HepG2 (cell line): ENCODE measurements around the gene ARMC8. TPM values are rescaled to one million over a fixed set of nuclear protein-coding genes. Genes with fewer than 3 reads are reported as not detected.

Experiments
- ATAC-seq: fragments of 200-7000 bp; cut with Tn5 transposase; 3 replicates; pipeline ENCODE4 v1.9.1; 2020; ENCODE audit warnings: mild to moderate bottlenecking, moderate library complexity
- BruUV-seq: library from RNA; stranded (reverse); fragments of 400-500 nt; replicated peaks from 2 replicates; lab custom pipeline; 2021; lab: Mats Ljungman, UMichigan
- CTCF ChIA-PET: fragments of 300-600 bp; formaldehyde crosslinking; extraction: SDS; loops from one replicate; lab custom pipeline; 2021; ENCODE audit warnings: low total read pairs, inconsistent platforms, low intra/inter-chr PET ratio; lab: Yijun Ruan, JAX
- POLR2A ChIA-PET: fragments of 350-600 bp; sonication (Branson Sonifier 250); formaldehyde crosslinking; loops from one replicate; lab custom pipeline; 2020; ENCODE audit warnings: antibody characterized with exemption, inconsistent platforms; lab: Yijun Ruan, JAX
- DNase-seq: peaks from one replicate; pipeline ENCODE4 v3.0.0-alpha.2; 2015; ENCODE audit warnings: low spot score
- FAIRE-seq: peaks from 3 replicates; lab custom pipeline; 2011; peaks lifted over from hg19 to GRCh38; lab: Jason Lieb, UNC
- H2AFZ ChIP-seq: one replicate; pipeline ENCODE4 v1.6.1; 2011; ENCODE audit warnings: low read length, inconsistent platforms
- H3K27ac ChIP-seq: fragments of 300-600 bp; 3 replicates; pipeline ENCODE4 v1.8.0; 2011; ENCODE audit warnings: mixed run types, mild to moderate bottlenecking, mixed read lengths, low read length, inconsistent platforms; ENCODE audit not compliant: insufficient read depth; ENCODE audit errors: extremely low read length
- H3K27me3 ChIP-seq, 2 experiments: fragments of 200-600 bp in 1 of 2; 2 replicates in 1 of 2; 3 replicates in 1 of 2; pipeline versions ENCODE4 v1.6.0 to v1.8.0; 2011; ENCODE audit warnings: low read length in 2 of 2, mild to moderate bottlenecking in 2 of 2, moderate library complexity in 2 of 2, inconsistent platforms in 1 of 2; ENCODE audit not compliant: insufficient read depth in 2 of 2, control insufficient read depth in 1 of 2
- H3K36me3 ChIP-seq, 2 experiments: fragments of 200-600 bp in 1 of 2; replicated peaks in 1 of 2; 2 replicates in 1 of 2; 3 replicates in 1 of 2; pipeline versions ENCODE4 v1.5.1 to v1.8.0; 2011; ENCODE audit warnings: low read length in 2 of 2, inconsistent platforms in 1 of 2; ENCODE audit not compliant: insufficient read depth in 2 of 2, control insufficient read depth in 1 of 2
- H3K4me1 ChIP-seq: 2 replicates; pipeline ENCODE4 v1.5.1; 2012; ENCODE audit warnings: low read length, inconsistent platforms; ENCODE audit not compliant: insufficient read depth
- H3K4me2 ChIP-seq: 2 replicates; pipeline ENCODE4 v1.6.0; 2011; ENCODE audit warnings: low read depth, low read length, inconsistent platforms
- H3K4me3 ChIP-seq, 3 experiments: fragments of 200-600 bp in 1 of 3; sonication (generic), shearing (Covaris generic) in 1 of 3; replicated peaks in 1 of 3; 2 replicates each; pipeline ENCODE4 v1.5.1; 2011 to 2016; ENCODE audit warnings: low read length in 3 of 3, inconsistent platforms in 2 of 3, low read depth in 2 of 3, mild to moderate bottlenecking in 2 of 3, control low read depth in 1 of 3, mixed read lengths in 1 of 3; ENCODE audit not compliant: insufficient read depth in 1 of 3
- H3K79me2 ChIP-seq: one replicate; pipeline ENCODE4 v1.6.1; 2011; ENCODE audit warnings: low read length, inconsistent platforms; ENCODE audit not compliant: insufficient read depth
- H3K9ac ChIP-seq: 2 replicates; pipeline ENCODE4 v1.6.0; 2011; ENCODE audit warnings: mild to moderate bottlenecking, low read depth, low read length, inconsistent platforms; ENCODE audit not compliant: insufficient read depth
- H3K9me3 ChIP-seq: 2 replicates; pipeline ENCODE4 v1.5.1; 2012; ENCODE audit warnings: mild to moderate bottlenecking, low read length
- H4K20me1 ChIP-seq: 2 replicates; pipeline ENCODE4 v1.6.0; 2011; ENCODE audit warnings: inconsistent platforms, mild to moderate bottlenecking, low read length, moderate library complexity; ENCODE audit not compliant: insufficient read depth
- AGO1 ChIP-seq: fragments of 200-400 bp; formaldehyde crosslinking; IDR thresholded peaks from 2 replicates; pipeline ENCODE4 v1.6.1; 2017; ENCODE audit warnings: mild to moderate bottlenecking, low read depth, low read length, moderate library complexity; ENCODE audit not compliant: poor library complexity, severe bottlenecking
- AKAP8 ChIP-seq: sonication (generic); formaldehyde crosslinking; IDR thresholded peaks from 2 replicates; pipeline ENCODE4 v1.5.1; 2020; ENCODE audit warnings: mild to moderate bottlenecking, missing genetic modification reagents
- DRAP1 ChIP-seq: IDR thresholded peaks from 2 replicates; pipeline ENCODE4 v1.6.1; 2016; ENCODE audit warnings: missing genetic modification reagents, missing compliant biosample characterization
- FOXC1 ChIP-seq: sonication (generic); formaldehyde crosslinking; IDR thresholded peaks from 2 replicates; pipeline ENCODE4 v1.8.0; 2022; ENCODE audit warnings: mild to moderate bottlenecking, missing genetic modification reagents, borderline replicate concordance
- GATAD2A ChIP-seq: IDR thresholded peaks from 2 replicates; pipeline ENCODE4 v1.6.1; 2016
- NRL ChIP-seq: sonication (generic); formaldehyde crosslinking; IDR thresholded peaks from 2 replicates; pipeline ENCODE4 v1.5.0; 2020; ENCODE audit warnings: missing genetic modification reagents, mild to moderate bottlenecking, moderate library complexity, borderline replicate concordance
- SNRNP70 ChIP-seq: fragments of 200-400 bp; formaldehyde crosslinking; IDR thresholded peaks from 2 replicates; pipeline ENCODE4 v1.6.1; 2017; ENCODE audit warnings: mild to moderate bottlenecking, low read depth, low read length, moderate library complexity
- TBX2 ChIP-seq: sonication (generic); formaldehyde crosslinking; IDR thresholded peaks from 2 replicates; pipeline ENCODE4 v1.5.0; 2020; ENCODE audit warnings: missing genetic modification reagents, mild to moderate bottlenecking, borderline replicate concordance
- TOPORS ChIP-seq: sonication (generic); formaldehyde crosslinking; IDR thresholded peaks from 2 replicates; pipeline ENCODE4 v1.8.0; 2023; ENCODE audit warnings: mild to moderate bottlenecking, missing genetic modification reagents
- ZFP41 ChIP-seq: sonication (generic); formaldehyde crosslinking; IDR thresholded peaks from 2 replicates; pipeline ENCODE4 v1.4.0; 2020; ENCODE audit warnings: mild to moderate bottlenecking, missing genetic modification reagents, borderline replicate concordance
- ZFP90 ChIP-seq: sonication (generic); formaldehyde crosslinking; IDR thresholded peaks from 2 replicates; pipeline ENCODE4 v1.8.0; 2022; ENCODE audit warnings: missing genetic modification reagents, mild to moderate bottlenecking, inconsistent platforms, borderline replicate concordance
- ZFX ChIP-seq: sonication (generic); formaldehyde crosslinking; IDR thresholded peaks from 2 replicates; pipeline ENCODE4 v1.4.0; 2020; ENCODE audit warnings: mild to moderate bottlenecking, low read depth, missing genetic modification reagents, moderate library complexity
- ZNF20 ChIP-seq: sonication (generic); formaldehyde crosslinking; IDR thresholded peaks from 2 replicates; pipeline ENCODE4 v1.4.0; 2020; ENCODE audit warnings: mild to moderate bottlenecking, moderate library complexity, missing genetic modification reagents
- ZNF234 ChIP-seq: sonication (generic); formaldehyde crosslinking; conservative IDR thresholded peaks from 2 replicates; pipeline ENCODE4 v1.5.1; 2020; ENCODE audit warnings: mild to moderate bottlenecking, missing genetic modification reagents
- ZNF468 ChIP-seq: sonication (generic); formaldehyde crosslinking; IDR thresholded peaks from 2 replicates; pipeline ENCODE4 v1.8.0; 2022; ENCODE audit warnings: mild to moderate bottlenecking, moderate library complexity, missing genetic modification reagents
- ZNF768 ChIP-seq: sonication (generic); formaldehyde crosslinking; IDR thresholded peaks from 2 replicates; pipeline ENCODE4 v1.4.0; 2020; ENCODE audit warnings: missing genetic modification reagents
- ZNF850 ChIP-seq: sonication (generic); formaldehyde crosslinking; conservative IDR thresholded peaks from 2 replicates; pipeline ENCODE4 v1.9.0; 2021; ENCODE audit warnings: mild to moderate bottlenecking, missing genetic modification reagents
- ZSCAN25 ChIP-seq: sonication (generic); formaldehyde crosslinking; IDR thresholded peaks from 2 replicates; pipeline ENCODE4 v1.8.0; 2022; ENCODE audit warnings: mild to moderate bottlenecking, missing genetic modification reagents
- ZSCAN9 ChIP-seq: IDR thresholded peaks from 2 replicates; pipeline ENCODE4 v1.6.1; 2016; ENCODE audit warnings: borderline replicate concordance
- WGBS: methylation state at CpG from one replicate; pipeline ENCODE4 v1.1.6; 2017; ENCODE audit warnings: low lambda C conversion rate; 5-methylcytosine and 5-hydroxymethylcytosine counted together
- in situ Hi-C: cut with HindIII; loops from 2 replicates; pipeline ENCODE4 v1.10.0; 2017; ENCODE audit warnings: low pct_unique_long_range_greater_than_20kb; ENCODE audit not compliant: extremely low pct_ligation_motif_present
- intact Hi-C: fragments of 100-400 bp; cut with micrococcal nuclease; formaldehyde crosslinking; loops from one replicate; pipeline ENCODE4 v1.10.0; 2022; ENCODE audit not compliant: unreplicated experiment
- polyA plus RNA-seq, 8 experiments: library from polyadenylated mRNA; depleted of rRNA in 3 of 8; stranded (reverse) in 7 of 8; unstranded in 1 of 8; fragments of >200 nt; fragmentation: Illumina TruSeq in 4 of 8; extraction: Trizol in 4 of 8; gene quantifications; 2 replicates each; pipeline versions ENCODE4 v1.2.1 to v1.2.3, GENCODE V29; 2011 to 2016; ENCODE audit warnings: low read depth in 4 of 8, missing spikeins in 1 of 8, mixed read lengths in 1 of 8; ENCODE audit not compliant: insufficient read depth in 1 of 8
- total RNA-seq, 5 experiments: library from RNA; depleted of rRNA; stranded (reverse); fragments of >200 nt; fragmentation: Illumina TruSeq; extraction: Trizol; gene quantifications; 2 replicates each; pipeline ENCODE4 v1.2.3, GENCODE V29; 2016; ENCODE audit warnings: low read depth in 1 of 5

The ARMC8 gene
- total and polyA plus RNA-seq, 2 of the 13 experiments (the other 11 are each of a cell fraction or from before 2014, with no cell fraction given) = 38.9 to 55.3 TPM

GRCh38 chr3:138238711-138239110 is 51.6 kb downstream of the ARMC8 start:
- BruUV-seq = no TSS peak
- ChIA-PET CTCF (no interaction called here), POLR2A (no interaction called here)
- Histone ChIP-seq H3K79me2 (no peaks in the 10 kb centered on the region), H3K4me2 (no peak overlapping the region), H3K4me3 (no peak overlapping the region), H3K9me3 (no peaks in the 10 kb centered on the region), H3K9ac (no peak overlapping the region), H3K27me3 (no peaks in the 10 kb centered on the region), H3K4me1 (no peaks in the 10 kb centered on the region), H3K36me3 (peaks cover 6 to 58% of the 10 kb centered on the region in 2 experiments), H4K20me1 (no peaks in the 10 kb centered on the region), H3K27ac (no peak overlapping the region), H2AFZ (no peak overlapping the region)
- FAIRE-seq = no peak
- intact Hi-C loops (no loop called here), in situ Hi-C loops (no loop called here)
- no peak for DNase-seq
- WGBS = 97% methylated on average over 6 of the region's 6 CpGs
- no peak for ATAC-seq
- no peak for TF ChIP-seq ZNF768 (CRISPR knock-in tag)
- TF ChIP-seq NRL (CRISPR knock-in tag) = no peak
- TF ChIP-seq AKAP8 (CRISPR knock-in tag) = no peak
- TF ChIP-seq GATAD2A (CRISPR knock-in tag) = no peak
- no peak for TF ChIP-seq ZNF20 (CRISPR knock-in tag)
- no peak for TF ChIP-seq ZSCAN9 (CRISPR knock-in tag)
- TF ChIP-seq ZNF468 (CRISPR knock-in tag) = no peak
- no peak for TF ChIP-seq ZSCAN25 (CRISPR knock-in tag)
- TF ChIP-seq ZNF850 (CRISPR knock-in tag) = no peak
- no peak for TF ChIP-seq AGO1
- no peak for TF ChIP-seq ZNF234 (CRISPR knock-in tag)
- TF ChIP-seq ZFP90 (CRISPR knock-in tag) = no peak
- no peak for TF ChIP-seq TBX2 (CRISPR knock-in tag)
- TF ChIP-seq ZFX = no peak
- TF ChIP-seq TOPORS (CRISPR knock-in tag) = no peak
- no peak for TF ChIP-seq FOXC1 (CRISPR knock-in tag)
- no peak for TF ChIP-seq SNRNP70
- TF ChIP-seq DRAP1 (CRISPR knock-in tag) = no peak
- TF ChIP-seq ZFP41 (CRISPR knock-in tag) = no peak
